HG02981 (cell line): ENCODE results near the gene SERPINF2.
"Not testable (repeated sequence)": the region's sequence is repeated elsewhere in the genome, so short reads cannot be mapped to it uniquely, and the experiment has no call there.

Source experiments
- ATAC-seq: cut with Tn5 transposase; IDR thresholded peaks from one replicate; pipeline ENCODE4 v1.9.1; 2021; ENCODE audit warnings: mild to moderate bottlenecking, moderate library complexity; ENCODE audit not compliant: unreplicated experiment

The SERPINF2 gene

DNA sequence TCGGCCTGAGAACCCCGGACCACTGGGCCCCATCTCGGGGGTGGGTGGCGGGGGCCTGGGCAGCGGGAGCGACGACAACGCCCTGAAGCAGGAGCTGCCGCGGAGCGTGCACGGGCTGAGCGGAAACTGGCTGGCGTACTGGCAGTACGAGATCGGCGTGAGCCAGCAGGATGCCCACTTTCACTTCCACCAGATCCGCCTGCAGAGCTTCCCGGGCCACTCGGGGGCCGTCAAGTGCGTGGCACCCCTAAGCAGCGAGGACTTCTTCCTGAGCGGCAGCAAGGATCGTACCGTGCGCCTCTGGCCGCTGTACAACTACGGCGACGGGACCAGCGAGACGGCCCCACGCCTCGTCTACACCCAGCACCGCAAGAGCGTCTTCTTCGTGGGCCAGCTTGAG lies 8.9 kb upstream of the SERPINF2 start:
- no peak for ATAC-seq

DNA sequence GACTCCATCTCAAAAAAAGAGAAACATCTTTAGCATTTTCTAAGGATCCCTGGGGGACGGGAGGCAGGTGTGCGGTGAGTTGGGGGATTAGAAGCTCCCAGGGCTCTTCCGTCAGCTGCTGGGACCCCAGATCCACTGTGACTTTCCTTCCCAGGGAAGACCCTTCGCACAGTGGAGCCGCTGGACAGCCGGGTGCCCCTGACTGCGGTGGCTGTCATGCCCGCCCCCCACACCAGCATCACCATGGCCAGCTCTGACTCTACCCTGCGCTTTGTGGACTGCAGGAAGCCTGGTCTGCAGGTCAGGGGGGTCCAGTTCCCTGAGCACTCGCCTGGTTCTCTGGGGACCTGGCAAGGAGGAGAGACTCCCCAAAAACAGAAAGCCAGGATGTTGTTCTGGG lies 7.3 kb upstream of the SERPINF2 start:
- ATAC-seq: no peak

DNA sequence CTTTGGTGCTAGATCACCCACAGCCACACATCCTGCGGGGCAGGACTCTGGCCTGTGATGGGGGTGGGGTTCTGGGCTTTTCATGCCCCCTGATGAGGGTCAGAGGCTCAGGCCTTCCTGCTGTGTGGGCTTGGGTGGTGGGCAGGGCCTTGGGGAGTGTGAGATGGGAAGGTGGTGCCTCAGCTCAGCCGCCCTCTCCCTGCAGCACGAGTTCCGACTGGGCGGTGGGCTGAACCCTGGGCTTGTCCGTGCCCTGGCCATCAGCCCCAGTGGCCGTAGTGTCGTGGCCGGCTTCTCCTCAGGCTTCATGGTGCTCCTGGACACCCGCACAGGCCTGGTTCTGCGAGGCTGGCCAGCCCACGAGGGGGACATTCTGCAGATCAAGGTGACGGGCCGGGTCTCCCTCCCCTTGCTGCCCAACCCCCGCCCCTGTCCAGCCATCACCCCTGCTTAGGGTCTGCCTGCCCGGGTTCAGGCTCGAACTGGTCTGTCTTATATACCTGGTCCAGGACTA lies 6.8 kb upstream of the SERPINF2 start:
- no peak for ATAC-seq

DNA sequence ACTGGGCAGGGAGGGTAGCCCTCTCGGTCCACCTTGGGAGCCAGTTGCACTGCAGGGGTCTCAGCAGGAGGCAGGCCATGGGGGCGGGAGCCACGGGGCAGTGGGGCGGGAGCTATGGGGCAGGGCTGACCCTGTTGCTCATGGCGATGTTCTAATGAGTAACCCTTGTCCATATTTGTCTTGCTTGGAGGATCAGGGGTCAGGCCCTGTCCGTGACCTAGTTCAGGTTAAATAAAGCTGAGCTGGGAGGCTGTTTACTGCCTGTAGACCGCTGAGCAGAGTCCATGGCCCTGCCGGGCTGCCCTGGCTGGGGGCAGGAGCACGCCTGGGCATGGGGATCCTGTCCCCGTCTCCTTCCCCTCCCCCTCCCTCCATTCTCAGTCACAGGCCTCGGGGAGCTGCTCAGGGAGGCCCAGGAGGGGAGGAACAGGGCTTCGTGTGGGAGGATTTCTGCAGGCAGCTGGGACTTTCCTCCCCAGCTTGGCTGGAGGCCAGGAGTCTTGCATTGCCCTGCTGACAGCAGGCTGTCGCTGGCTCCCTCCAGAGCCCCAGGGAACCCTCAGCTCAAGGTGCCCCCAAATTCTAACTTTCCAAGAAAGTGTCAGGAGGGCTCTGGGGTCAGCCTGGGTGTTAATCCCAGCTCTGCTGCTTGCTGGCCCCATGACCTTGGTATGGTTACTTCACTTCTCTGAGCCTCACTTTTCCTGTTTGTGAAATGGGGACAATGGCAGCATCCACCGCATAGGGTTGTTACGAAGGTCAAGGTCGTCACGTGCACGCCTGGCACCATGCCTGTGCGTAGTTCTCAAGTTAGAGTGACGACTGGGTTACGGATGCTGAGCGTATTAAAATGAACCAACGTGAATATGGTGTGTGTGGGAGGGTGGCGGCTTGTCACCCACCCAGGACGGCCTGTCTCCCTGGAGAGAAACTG lies 6.1 kb upstream of the SERPINF2 start:
- no peak for ATAC-seq

DNA sequence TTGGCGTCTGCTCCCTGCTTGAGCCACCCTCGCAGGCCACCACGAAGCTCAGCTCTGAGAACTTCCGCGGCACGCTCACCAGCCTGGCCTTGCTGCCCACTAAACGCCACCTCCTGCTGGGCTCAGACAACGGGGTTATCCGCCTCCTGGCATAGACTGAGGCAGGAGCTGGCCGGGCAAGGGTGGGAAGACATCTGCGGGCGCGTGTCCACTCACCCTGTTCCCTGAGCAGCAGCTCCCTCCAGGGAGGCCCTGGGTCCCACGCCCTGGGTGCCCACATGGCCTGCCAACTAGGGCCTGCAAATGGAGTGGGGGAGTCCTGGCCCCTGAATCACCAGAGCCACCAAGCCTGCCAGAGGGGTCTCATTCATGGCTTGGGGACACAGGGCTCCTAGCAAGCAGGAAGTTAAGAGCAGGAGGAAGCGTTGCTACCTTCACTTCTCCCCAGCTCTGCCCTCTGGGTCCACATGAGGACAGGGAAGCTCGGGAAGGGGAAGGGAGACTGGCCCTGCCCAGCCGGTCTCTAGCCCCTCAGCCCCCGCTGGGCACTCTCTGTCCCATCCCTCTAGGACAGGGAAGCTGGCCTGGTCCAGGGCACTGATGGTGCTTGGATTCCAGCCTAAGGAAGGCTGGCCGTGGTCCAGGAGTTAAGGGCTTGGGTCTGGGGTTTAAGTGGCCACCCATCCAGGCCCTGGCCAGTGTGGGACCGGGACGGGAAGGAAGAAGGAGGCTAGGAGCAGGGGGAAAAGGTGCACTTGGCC lies 5.0 kb upstream of the SERPINF2 start:
- ATAC-seq: no peak

DNA sequence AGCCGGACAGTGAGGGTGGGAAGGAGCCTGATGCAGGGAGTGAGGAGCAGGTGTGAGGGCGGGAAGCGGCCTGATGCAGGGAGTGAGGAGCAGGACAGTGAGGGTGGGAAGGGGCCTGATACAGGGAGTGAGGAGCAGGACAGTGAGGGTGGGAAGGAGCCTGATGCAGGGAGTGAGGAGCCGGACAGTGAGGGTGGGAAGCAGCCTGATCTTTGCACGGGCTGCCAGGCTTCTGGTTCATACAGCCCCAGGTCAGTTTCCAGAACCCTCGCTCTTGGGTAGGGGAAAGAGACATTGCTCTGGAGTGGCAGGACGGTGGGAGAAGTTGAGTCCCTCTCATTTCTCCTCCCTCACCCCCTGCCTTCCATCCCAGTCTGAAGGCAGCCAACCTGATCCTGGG lies 772 bp upstream of the SERPINF2 start:
- ATAC-seq: not testable (repeated sequence)

DNA sequence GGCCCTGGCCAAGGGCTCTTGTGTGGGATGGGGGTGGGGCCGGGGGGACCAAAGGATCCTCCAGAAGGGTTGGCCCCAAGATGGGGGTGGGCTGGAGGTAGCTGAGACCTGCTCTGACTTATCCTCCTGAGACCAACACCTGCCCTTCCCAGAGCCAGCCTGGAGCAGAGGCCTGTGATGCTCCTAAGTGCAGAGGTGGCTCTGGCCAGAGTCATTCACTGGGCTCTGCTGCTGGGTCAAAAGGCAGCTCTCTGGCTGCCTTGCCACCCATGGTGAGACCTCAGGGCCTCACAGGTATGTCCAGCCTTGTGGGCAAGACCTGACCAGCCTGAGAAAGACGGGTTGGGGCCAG lies 393 bp downstream of the SERPINF2 start:
- ATAC-seq: no peak

- no peak for ATAC-seq
Measured at GRCh38 chr17:1744551-1745512, 2.2 kb downstream of the SERPINF2 start.

GRCh38 chr17:1745513-1746020 lies 2.9 kb downstream of the SERPINF2 start:
- ATAC-seq: no peak

- no peak for ATAC-seq
Measured at GRCh38 chr17:1746975-1747543, 4.4 kb downstream of the SERPINF2 start.

DNA sequence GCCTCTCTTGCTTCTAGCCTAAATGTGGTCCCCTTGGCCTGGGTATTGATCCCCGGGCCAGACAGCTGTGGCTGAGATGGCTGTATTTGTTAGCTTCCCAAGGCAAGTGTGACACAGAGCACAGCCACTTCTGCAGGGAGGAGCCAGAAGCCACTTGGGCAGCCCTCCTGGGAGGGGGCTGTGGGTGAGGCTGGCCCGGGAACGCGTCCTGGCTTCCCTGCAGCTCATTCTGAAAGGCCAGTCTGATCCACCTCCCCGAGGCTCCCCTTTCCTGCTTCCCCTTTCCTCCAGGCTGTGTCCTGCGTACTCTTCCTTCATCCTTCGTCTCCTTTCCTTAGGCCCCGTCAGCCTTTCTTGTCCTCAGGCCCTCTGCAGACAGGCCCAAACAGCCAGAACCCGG lies 8.0 kb downstream of the SERPINF2 start:
- no peak for ATAC-seq

GRCh38 chr17:1752425-1753262 lies 10.0 kb downstream of the SERPINF2 start:
- ATAC-seq: no peak

- no peak for ATAC-seq
Measured at GRCh38 chr17:1753767-1754429, 11.2 kb downstream of the SERPINF2 start.

DNA sequence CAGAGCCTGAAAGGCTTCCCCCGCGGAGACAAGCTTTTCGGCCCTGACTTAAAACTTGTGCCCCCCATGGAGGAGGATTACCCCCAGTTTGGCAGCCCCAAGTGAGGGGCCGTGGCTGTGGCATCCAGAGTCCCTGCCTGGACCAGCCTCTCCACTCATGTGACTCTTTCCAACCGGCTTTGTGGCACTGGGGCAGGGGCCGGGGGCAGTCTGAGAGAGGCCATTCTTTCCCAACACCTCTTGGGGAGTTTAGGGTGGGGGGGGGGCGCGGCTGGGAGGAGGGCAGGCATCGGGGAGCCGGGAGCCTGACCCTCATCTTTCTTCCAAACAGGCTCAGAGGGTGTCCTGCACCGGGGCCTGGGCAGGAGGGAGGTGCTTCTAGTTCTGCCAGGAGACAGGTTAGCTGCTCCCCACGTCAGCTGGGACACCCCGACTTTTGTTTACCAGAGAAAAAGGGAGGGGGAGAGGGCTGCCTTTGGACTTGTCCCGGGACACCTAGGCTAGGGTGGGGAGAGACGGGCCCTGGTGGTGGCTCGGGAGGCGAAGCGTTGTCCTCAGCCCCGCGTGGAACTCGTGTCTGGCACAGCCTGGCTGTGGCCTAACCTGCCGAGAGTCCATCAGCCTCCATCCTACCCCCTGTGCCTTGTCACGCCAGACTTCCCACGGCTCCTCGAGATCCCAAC lies 11.9 kb downstream of the SERPINF2 start:
- no peak for ATAC-seq

GRCh38 chr17:1755252-1755826 lies 12.7 kb downstream of the SERPINF2 start:
- no peak for ATAC-seq

DNA sequence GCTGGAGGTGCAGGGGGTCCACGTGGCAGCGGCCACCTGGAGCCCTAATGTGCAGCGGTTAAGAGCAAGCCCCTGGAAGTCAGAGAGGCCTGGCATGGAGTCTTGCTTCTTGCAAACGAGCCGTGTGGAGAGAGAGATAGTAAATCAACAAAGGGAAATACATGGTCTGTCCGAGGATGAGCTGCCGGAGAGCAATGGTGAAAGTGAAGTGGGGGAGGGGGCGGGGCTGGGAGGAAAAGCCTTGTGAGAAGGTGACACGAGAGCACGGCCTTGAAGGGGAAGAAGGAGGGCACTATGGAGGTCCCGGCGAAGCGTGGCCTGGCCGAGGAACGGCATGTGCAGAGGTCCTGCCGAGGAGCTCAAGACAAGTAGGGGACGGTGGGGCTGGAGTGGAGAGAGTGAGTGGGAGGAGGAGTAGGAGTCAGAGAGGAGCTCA lies 13.2 kb downstream of the SERPINF2 start:
- ATAC-seq: no peak

- ATAC-seq: no peak
Measured at GRCh38 chr17:1758807-1759206, 16.1 kb downstream of the SERPINF2 start.

- ATAC-seq: no peak
Measured at GRCh38 chr17:1759529-1759928, 16.9 kb downstream of the SERPINF2 start.
